ENCODE data around the gene MDM1. TPM values are rescaled to one million over a fixed set of nuclear protein-coding genes. Genes with fewer than 3 reads are reported as not detected.

The MDM1 gene
- polyA plus RNA-seq, 1 experiment = 13.5 TPM

- H3K27me3 ChIP-seq (ENCODE audit: control insufficient read depth, insufficient read depth, low read length) = no peaks in the 10 kb centered on the region
- H3K4me3 ChIP-seq (ENCODE audit: low read depth, low read length) = no peak overlapping the region
- peak overlapping the region; percentile 92 for H3K27ac ChIP-seq (ENCODE audit: low read depth, low read length)
- ChIA-PET CTCF (interaction anchor here (1.7 kb wide), 1 partner anchor 8 kb away, joined by 5 read pairs; no protein-coding TSS in a partner anchor), POLR2A (interaction anchor here (1.4 kb wide), 2 partner anchors 42 to 246 kb away, joined by 6 to 9 read pairs; partner anchors contain the start of gene RAP1B)
- TF ChIP-seq CTCF (IDR thresholded peaks at IDR 0.05; ENCODE audit: low read depth, low read length) = no peak
- no peaks in the 10 kb centered on the region for H3K9me3 ChIP-seq (ENCODE audit: control insufficient read depth, insufficient read depth, low read length)
- DNase-seq (ENCODE audit: low read depth, low spot score) = no peak
These were observed 32.2 kb upstream of the MDM1 start for GRCh38 chr12:68364328-68364727.

- H3K27me3 ChIP-seq (ENCODE audit: control insufficient read depth, insufficient read depth, low read length) = no peaks in the 10 kb centered on the region
- ChIA-PET POLR2A (no interaction called here), CTCF (interaction anchor here (0.9 kb wide), 1 partner anchor 139 kb away, joined by 3 read pairs; no protein-coding TSS in a partner anchor)
- no peaks in the 10 kb centered on the region for H3K9me3 ChIP-seq (ENCODE audit: control insufficient read depth, insufficient read depth, low read length)
- no peak for DNase-seq (ENCODE audit: low read depth, low spot score)
- H3K27ac ChIP-seq (ENCODE audit: low read depth, low read length) = no peak overlapping the region
- no peak overlapping the region for H3K4me3 ChIP-seq (ENCODE audit: low read depth, low read length)
- no peak for TF ChIP-seq CTCF (IDR thresholded peaks at IDR 0.05; ENCODE audit: low read depth, low read length)
These were observed 29.8 kb upstream of the MDM1 start for GRCh38 chr12:68361953-68362352.

- no peak for TF ChIP-seq CTCF (IDR thresholded peaks at IDR 0.05; ENCODE audit: low read depth, low read length)
- Histone ChIP-seq H3K27ac (ENCODE audit: low read depth, low read length) (no peak overlapping the region), H3K9me3 (ENCODE audit: control insufficient read depth, insufficient read depth, low read length) (no peaks in the 10 kb centered on the region), H3K27me3 (ENCODE audit: control insufficient read depth, insufficient read depth, low read length) (no peaks in the 10 kb centered on the region), H3K4me3 (ENCODE audit: low read depth, low read length) (no peak overlapping the region)
- CTCF ChIA-PET = interaction anchor here (0.6 to 2.5 kb wide), 12 partner anchors 10 to 328 kb away, joined by 3 to 15 read pairs (median 4); no protein-coding TSS in a partner anchor
- DNase-seq (ENCODE audit: low read depth, low spot score) = no peak
- POLR2A ChIA-PET = no interaction called here
These were observed 27.5 kb upstream of the MDM1 start for GRCh38 chr12:68359674-68360073.

- H3K4me3 ChIP-seq (ENCODE audit: low read depth, low read length) = no peak overlapping the region
- no peak overlapping the region for H3K27ac ChIP-seq (ENCODE audit: low read depth, low read length)
- POLR2A ChIA-PET = interaction anchor here (0.6 kb wide), 1 partner anchor 67 kb away, joined by 3 read pairs; no protein-coding TSS in a partner anchor
- peak; percentile 54 for DNase-seq (ENCODE audit: low read depth, low spot score)
- TF ChIP-seq CTCF (IDR thresholded peaks at IDR 0.05; ENCODE audit: low read depth, low read length) = peak; percentile 75
- H3K27me3 ChIP-seq (ENCODE audit: control insufficient read depth, insufficient read depth, low read length) = no peaks in the 10 kb centered on the region
- no peaks in the 10 kb centered on the region for H3K9me3 ChIP-seq (ENCODE audit: control insufficient read depth, insufficient read depth, low read length)
- CTCF ChIA-PET = interaction anchor here (0.6 to 2.5 kb wide), 35 partner anchors 9 to 853 kb away, joined by 3 to 15 read pairs (median 4); partner anchors contain the start of gene RAP1B
These were observed 26.6 kb upstream of the MDM1 start for GRCh38 chr12:68358532-68359485.

- no peak for DNase-seq (ENCODE audit: low read depth, low spot score)
- Histone ChIP-seq H3K27ac (ENCODE audit: low read depth, low read length) (no peak overlapping the region), H3K9me3 (ENCODE audit: control insufficient read depth, insufficient read depth, low read length) (no peaks in the 10 kb centered on the region), H3K27me3 (ENCODE audit: control insufficient read depth, insufficient read depth, low read length) (no peaks in the 10 kb centered on the region), H3K4me3 (ENCODE audit: low read depth, low read length) (no peak overlapping the region)
- TF ChIP-seq CTCF (IDR thresholded peaks at IDR 0.05; ENCODE audit: low read depth, low read length) = no peak
- POLR2A ChIA-PET = no interaction called here
- CTCF ChIA-PET = interaction anchor here (0.6 to 0.7 kb wide), 2 partner anchors 290 to 623 kb away, joined by 3 read pairs; no protein-coding TSS in a partner anchor
These were observed 24.8 kb upstream of the MDM1 start for GRCh38 chr12:68356986-68357385.
